ENCODE results near the gene YWHAG. TPM values are rescaled to one million over a fixed set of nuclear protein-coding genes. Genes with fewer than 3 reads are reported as not detected.
"Not testable (repeated sequence)": the region's sequence is repeated elsewhere in the genome, so short reads cannot be mapped to it uniquely, and the experiment has no call there.

The YWHAG gene
- total and polyA plus RNA-seq, 4 donors: 11.6 to 46.7 (median 43.5) TPM

- H3K27me3 ChIP-seq (ENCODE audit: control insufficient read depth in 4 of 4, insufficient read depth in 4 of 4, low read length in 3 of 4); H3K9ac ChIP-seq (ENCODE audit: low read depth in 1 of 2, low read length in 2 of 2); H3K36me3 ChIP-seq (ENCODE audit: control insufficient read depth in 4 of 4, insufficient read depth in 3 of 4, low read depth in 1 of 4, low read length in 3 of 4); H3K9me3 ChIP-seq (ENCODE audit: control insufficient read depth in 4 of 4, low read length in 3 of 4); DNase-seq (ENCODE audit: low spot score); H3K27ac ChIP-seq (ENCODE audit: low read depth in 1 of 2, low read length in 2 of 2); H3K4me3 ChIP-seq (ENCODE audit: low read depth in 1 of 3, low read length in 3 of 3): not testable (repeated sequence)
- H3K4me1 ChIP-seq (ENCODE audit: control insufficient read depth in 4 of 4, insufficient read depth in 4 of 4, low read length in 3 of 4): peaks cover 0 to 16% (median 11%) of the 10 kb centered on the region in 4 donors
- WGBS: 84% methylated on average over 6 of the region's 6 CpGs
These were observed 67.9 kb downstream of the YWHAG start for GRCh38 chr7:76290847-76291350.

DNA sequence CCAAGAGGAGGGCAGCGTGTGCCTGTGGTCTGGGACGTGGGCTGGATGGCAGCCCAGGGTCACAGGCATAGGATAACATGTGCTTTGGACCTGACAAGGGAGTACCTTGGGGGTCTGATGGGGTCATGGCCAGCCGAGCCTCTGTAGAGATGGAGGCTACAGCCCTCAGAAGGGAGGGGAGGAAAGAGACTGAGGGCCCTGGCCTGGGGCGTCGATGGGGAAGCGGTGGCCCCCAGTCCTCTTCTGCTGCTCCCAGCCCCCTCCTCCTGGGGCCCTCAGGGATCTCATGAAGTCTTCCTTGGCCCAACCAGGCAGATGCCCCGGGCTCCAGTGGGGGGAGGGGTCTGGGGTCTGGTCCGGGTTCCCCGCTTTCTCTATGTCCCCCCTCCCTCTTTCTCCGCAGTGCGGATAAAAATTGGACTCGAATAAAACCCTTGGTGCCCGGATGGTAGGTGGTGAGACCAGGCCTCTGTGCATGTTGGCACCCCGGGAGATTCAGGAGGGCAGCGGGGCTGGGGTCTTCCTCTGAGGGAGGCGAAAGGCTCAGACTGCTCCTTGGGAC lies 71.9 kb downstream of the YWHAG start:
- no peak for DNase-seq (ENCODE audit: low spot score)
- H3K9me3 ChIP-seq (ENCODE audit: control insufficient read depth in 4 of 4, low read length in 3 of 4): no peaks in the 10 kb centered on the region
- peaks cover 0 to 6% (median 1%) of the 10 kb centered on the region in 4 donors for H3K27me3 ChIP-seq (ENCODE audit: control insufficient read depth in 4 of 4, insufficient read depth in 4 of 4, low read length in 3 of 4)
- H3K9ac ChIP-seq (ENCODE audit: low read depth in 1 of 2, low read length in 2 of 2): no peak overlapping the region
- H3K27ac ChIP-seq (ENCODE audit: low read depth in 1 of 2, low read length in 2 of 2): no peak overlapping the region
- H3K36me3 ChIP-seq (ENCODE audit: control insufficient read depth in 4 of 4, insufficient read depth in 3 of 4, low read depth in 1 of 4, low read length in 3 of 4): no peaks in the 10 kb centered on the region
- no peak for TF ChIP-seq EGR1 (IDR thresholded peaks at IDR 0.05; ENCODE audit: low read depth in 2 of 2)
- no peak for TF ChIP-seq RAD21 (IDR thresholded peaks at IDR 0.05)
- TF ChIP-seq TAF1 (conservative IDR thresholded peaks at IDR 0.05): no peak
- no peak for TF ChIP-seq RXRA (IDR thresholded peaks at IDR 0.05)
- no peak for TF ChIP-seq ATF3 (IDR thresholded peaks at IDR 0.05)
- TF ChIP-seq ZBTB33 (IDR thresholded peaks at IDR 0.05): no peak
- no peak for TF ChIP-seq HNF4A (conservative IDR thresholded peaks at IDR 0.05)
- no peak for TF ChIP-seq REST (IDR thresholded peaks at IDR 0.05)
- TF ChIP-seq GABPA (IDR thresholded peaks at IDR 0.05 in 1 of 2, conservative IDR thresholded peaks at IDR 0.05 in 1 of 2): no peak
- no peak for TF ChIP-seq FOXA2 (IDR thresholded peaks at IDR 0.05)
- no peak for TF ChIP-seq HNF4G (IDR thresholded peaks at IDR 0.05)
- TF ChIP-seq MAX (IDR thresholded peaks at IDR 0.05): no peak
- no peak for TF ChIP-seq YY1 (IDR thresholded peaks at IDR 0.05)
- no peak for TF ChIP-seq CTCF (IDR thresholded peaks at IDR 0.05; ENCODE audit: low read depth, low read length, missing input control)
- no peak for TF ChIP-seq FOXA1 (IDR thresholded peaks at IDR 0.05)
- no peak overlapping the region for H3K4me3 ChIP-seq (ENCODE audit: low read depth in 1 of 3, low read length in 3 of 3)
- WGBS: 90% methylated on average over 16 of the region's 16 CpGs
- peaks cover 0 to 16% (median 4%) of the 10 kb centered on the region in 4 donors for H3K4me1 ChIP-seq (ENCODE audit: control insufficient read depth in 4 of 4, insufficient read depth in 4 of 4, low read length in 3 of 4)
